HCT116 (cell line): ENCODE measurements around the gene SSR2. TPM values are rescaled to one million over a fixed set of nuclear protein-coding genes. Genes with fewer than 3 reads are reported as not detected.

ENCODE experiments used
- ATAC-seq: fragments of 200-7000 bp; cut with Tn5 transposase; 2 replicates; pipeline ENCODE4 v1.9.1; 2020; ENCODE audit warnings: mild to moderate bottlenecking, moderate library complexity
- BruUV-seq: library from RNA; stranded (reverse); fragments of 400-500 nt; replicated peaks from 2 replicates; lab custom pipeline; 2021; lab: Mats Ljungman, UMichigan
- CTCF ChIA-PET: fragments of 300-600 bp; sonication (Branson Sonifier 250); formaldehyde crosslinking; loops from one replicate; lab custom pipeline; 2021; ENCODE audit warnings: antibody characterized with exemption; lab: Charles Lee
- POLR2A ChIA-PET: fragments of 300-600, 350-600 bp; sonication (Branson Sonifier 250); formaldehyde crosslinking; loops from one replicate; lab custom pipeline; 2021; ENCODE audit warnings: antibody characterized with exemption; lab: Charles Lee
- RAD21 ChIA-PET, 2 experiments: fragments of 300-600 bp; sonication (Branson Sonifier 250); formaldehyde crosslinking; loops; one replicate each; lab custom pipeline; 2023; ENCODE audit warnings: low total read pairs in 2 of 2; ENCODE audit not compliant: uncharacterized antibody in 2 of 2, unreplicated experiment in 2 of 2, low non-redundant PET in 1 of 2; lab: Charles Lee
- DNase-seq: peaks from one replicate; pipeline ENCODE4 v3.0.0-alpha.2; 2010; ENCODE audit warnings: low read depth, low spot score
- H2AFZ ChIP-seq: fragments of 200-600 bp; shearing (Covaris generic), sonication (generic); 2 replicates; pipeline ENCODE4 v1.6.1; 2017; ENCODE audit warnings: low read depth, mixed run types, mixed read lengths, antibody characterized with exemption, low read length; ENCODE audit not compliant: poor library complexity, severe bottlenecking
- H3K27ac ChIP-seq: 2 replicates; pipeline ENCODE4 v1.5.1; 2012; ENCODE audit warnings: low read depth, low read length
- H3K27me3 ChIP-seq: fragments of 200-600 bp; sonication (generic); 2 replicates; pipeline ENCODE4 v1.6.1; 2016; ENCODE audit warnings: mixed run types, low read length, mixed read lengths; ENCODE audit not compliant: insufficient read depth
- H3K36me3 ChIP-seq, 2 experiments: fragments of 200-500 bp in 1 of 2; fragments of 200-600 bp in 1 of 2; sonication (Bioruptor generic) in 1 of 2; sonication (generic) in 1 of 2; 2 replicates each; pipeline versions ENCODE4 v1.5.1 to v1.6.1; 2014 to 2016; ENCODE audit warnings: low read length in 2 of 2, inconsistent platforms in 1 of 2, mixed read lengths in 1 of 2, mixed run types in 1 of 2; ENCODE audit not compliant: insufficient read depth in 2 of 2, control insufficient read depth in 1 of 2
- H3K4me1 ChIP-seq, 2 experiments: fragments of 200-600 bp in 1 of 2; sonication (generic) in 1 of 2; 2 replicates each; pipeline versions ENCODE4 v1.5.1 to v1.6.1; 2012 to 2017; ENCODE audit warnings: low read length in 2 of 2, inconsistent platforms in 1 of 2, mild to moderate bottlenecking in 1 of 2, mixed read lengths in 1 of 2, mixed run types in 1 of 2, moderate library complexity in 1 of 2; ENCODE audit not compliant: insufficient read depth in 2 of 2, control insufficient read depth in 1 of 2
- H3K4me2 ChIP-seq: fragments of 200-600 bp; sonication (generic); 2 replicates; pipeline ENCODE4 v1.6.1; 2017; ENCODE audit warnings: mixed run types, low read length, mixed read lengths
- H3K4me3 ChIP-seq, 2 experiments: fragments of 200-600 bp in 1 of 2; sonication (generic) in 1 of 2; replicated peaks in 1 of 2; 2 replicates each; pipeline ENCODE4 v1.5.1; 2011 to 2016; ENCODE audit warnings: low read length in 2 of 2, control low read depth in 1 of 2, low read depth in 1 of 2, mild to moderate bottlenecking in 1 of 2, mixed read lengths in 1 of 2, mixed run types in 1 of 2
- H3K79me2 ChIP-seq: fragments of 200-600 bp; sonication (generic); 2 replicates; pipeline ENCODE4 v1.6.1; 2017; ENCODE audit warnings: mild to moderate bottlenecking, mixed run types, low read length, moderate library complexity, mixed read lengths; ENCODE audit not compliant: insufficient read depth
- H3K9ac ChIP-seq: fragments of 200-600 bp; sonication (generic); 2 replicates; pipeline ENCODE4 v1.6.1; 2016; ENCODE audit warnings: low read length, mixed read lengths
- H3K9me2 ChIP-seq: fragments of 200-600 bp; sonication (generic), shearing (Covaris generic); 2 replicates; pipeline ENCODE4 v1.6.1; 2017; ENCODE audit warnings: mixed run types, mild to moderate bottlenecking, moderate library complexity; ENCODE audit not compliant: insufficient read depth
- H3K9me3 ChIP-seq, 2 experiments: fragments of 200-500 bp in 1 of 2; fragments of 200-600 bp in 1 of 2; sonication (Bioruptor generic) in 1 of 2; sonication (generic) in 1 of 2; 2 replicates each; pipeline ENCODE4 v1.6.1; 2014 to 2017; ENCODE audit warnings: low read length in 2 of 2, mixed read lengths in 2 of 2, inconsistent platforms in 1 of 2, low read depth in 1 of 2, mild to moderate bottlenecking in 1 of 2, mixed run types in 1 of 2, moderate library complexity in 1 of 2; ENCODE audit not compliant: control insufficient read depth in 1 of 2, insufficient read depth in 1 of 2
- H4K20me1 ChIP-seq: fragments of 200-600 bp; sonication (generic), shearing (Covaris generic); 2 replicates; pipeline ENCODE4 v1.6.1; 2017; ENCODE audit warnings: mixed run types, mild to moderate bottlenecking, moderate library complexity; ENCODE audit not compliant: insufficient read depth
- ATF3 ChIP-seq: IDR thresholded peaks from 2 replicates; pipeline ENCODE4 v1.6.1; 2012
- CEBPB ChIP-seq: IDR thresholded peaks from 2 replicates; pipeline ENCODE4 v1.6.1; 2012; ENCODE audit warnings: low read depth
- ELF1 ChIP-seq: IDR thresholded peaks from 2 replicates; pipeline ENCODE4 v1.6.1; 2012; ENCODE audit warnings: low read depth, borderline replicate concordance
- EZH2 ChIP-seq: fragments of 200-600 bp; sonication (generic); IDR thresholded peaks from 2 replicates; pipeline ENCODE4 v1.6.1; 2017; ENCODE audit warnings: antibody characterized with exemption, mixed run types
- EZH2phosphoT487 ChIP-seq: fragments of 200-600 bp; IDR thresholded peaks from 2 replicates; pipeline ENCODE4 v1.6.1; 2018; ENCODE audit warnings: antibody characterized with exemption, borderline replicate concordance
- JUND ChIP-seq: IDR thresholded peaks from 2 replicates; pipeline ENCODE4 v1.6.1; 2012
- MAX ChIP-seq: IDR thresholded peaks from 2 replicates; pipeline ENCODE4 v1.6.1; 2012
- POLR2A ChIP-seq: IDR thresholded peaks from 2 replicates; pipeline ENCODE4 v1.7.0; 2011; ENCODE audit warnings: borderline replicate concordance; ENCODE audit not compliant: insufficient read depth, insufficient read length; ENCODE audit errors: extremely low read depth
- POLR2AphosphoS5 ChIP-seq: IDR thresholded peaks from 2 replicates; pipeline ENCODE4 v1.6.1; 2011; ENCODE audit warnings: mild to moderate bottlenecking, low read depth, low read length, moderate library complexity
- RAD21 ChIP-seq: IDR thresholded peaks from 2 replicates; pipeline ENCODE4 v1.6.1; 2012; ENCODE audit warnings: low read depth, mild to moderate bottlenecking
- REST ChIP-seq: IDR thresholded peaks from 2 replicates; pipeline ENCODE4 v1.6.1; 2012; ENCODE audit warnings: low read depth
- SIN3A ChIP-seq: IDR thresholded peaks from 2 replicates; pipeline ENCODE4 v1.6.1; 2012; ENCODE audit warnings: low read depth
- SP1 ChIP-seq: IDR thresholded peaks from 2 replicates; pipeline ENCODE4 v1.6.1; 2012; ENCODE audit warnings: low read depth
- TCF7L2 ChIP-seq: IDR thresholded peaks from 2 replicates; pipeline ENCODE4 v1.7.0; 2011; ENCODE audit warnings: borderline replicate concordance, inconsistent platforms; ENCODE audit not compliant: insufficient read depth, insufficient read length; ENCODE audit errors: extremely low read depth
- YY1 ChIP-seq: IDR thresholded peaks from 2 replicates; pipeline ENCODE4 v1.6.1; 2011; ENCODE audit warnings: low read length, low read depth, moderate library complexity, mild to moderate bottlenecking; ENCODE audit not compliant: insufficient replicate concordance; ENCODE audit errors: extremely low read depth
- ZBTB33 ChIP-seq: IDR thresholded peaks from 2 replicates; pipeline ENCODE4 v1.6.1; 2011; ENCODE audit warnings: mild to moderate bottlenecking, low read length, moderate library complexity; ENCODE audit not compliant: insufficient replicate concordance; ENCODE audit errors: extremely low read depth
- ZFX ChIP-seq: fragments of 450-650 bp; IDR thresholded peaks from 2 replicates; pipeline ENCODE4 v1.6.1; 2017
- intact Hi-C: fragments of 100-400 bp; cut with micrococcal nuclease; formaldehyde crosslinking; loops from 2 replicates; pipeline ENCODE4 v1.10.0; 2022
- total RNA-seq: library from RNA; stranded (reverse); gene quantifications from one replicate; pipeline ENCODE4 v1.2.1, GENCODE V29; 2021; ENCODE audit not compliant: unreplicated experiment
- TF ChIP-seq, protein P1 (sequence below), 3 experiments: fragments of 200-600 bp in 1 of 3; sonication (generic) in 1 of 3; IDR thresholded peaks in 2 of 3; conservative IDR thresholded peaks in 1 of 3; 2 replicates each; pipeline ENCODE4 v1.5.1; 2012 to 2017; ENCODE audit warnings: low read depth in 2 of 3, low read length in 2 of 3, antibody characterized with exemption in 1 of 3, borderline replicate concordance in 1 of 3, control low read depth in 1 of 3, mild to moderate bottlenecking in 1 of 3, mixed read lengths in 1 of 3, mixed run types in 1 of 3, moderate library complexity in 1 of 3; ENCODE audit not compliant: insufficient read depth in 1 of 3

Gene SSR2
- total RNA-seq, 1 experiment from 2014 or later: 153 TPM

GRCh38 chr1:156065212-156065611 is 44.5 kb upstream of the SSR2 start:
- TF ChIP-seq EZH2phosphoT487 (no peak), EZH2 (no peak), MAX (no peak), RAD21 (no peak), JUND (no peak), ELF1 (no peak), TCF7L2 (no peak), ZFX (no peak), SP1 (no peak), POLR2AphosphoS5 (no peak), CEBPB (no peak), ZBTB33 (no peak), YY1 (no peak), SIN3A (no peak), ATF3 (no peak), REST (no peak), POLR2A (no peak)
- TF ChIP-seq, protein P1, sequence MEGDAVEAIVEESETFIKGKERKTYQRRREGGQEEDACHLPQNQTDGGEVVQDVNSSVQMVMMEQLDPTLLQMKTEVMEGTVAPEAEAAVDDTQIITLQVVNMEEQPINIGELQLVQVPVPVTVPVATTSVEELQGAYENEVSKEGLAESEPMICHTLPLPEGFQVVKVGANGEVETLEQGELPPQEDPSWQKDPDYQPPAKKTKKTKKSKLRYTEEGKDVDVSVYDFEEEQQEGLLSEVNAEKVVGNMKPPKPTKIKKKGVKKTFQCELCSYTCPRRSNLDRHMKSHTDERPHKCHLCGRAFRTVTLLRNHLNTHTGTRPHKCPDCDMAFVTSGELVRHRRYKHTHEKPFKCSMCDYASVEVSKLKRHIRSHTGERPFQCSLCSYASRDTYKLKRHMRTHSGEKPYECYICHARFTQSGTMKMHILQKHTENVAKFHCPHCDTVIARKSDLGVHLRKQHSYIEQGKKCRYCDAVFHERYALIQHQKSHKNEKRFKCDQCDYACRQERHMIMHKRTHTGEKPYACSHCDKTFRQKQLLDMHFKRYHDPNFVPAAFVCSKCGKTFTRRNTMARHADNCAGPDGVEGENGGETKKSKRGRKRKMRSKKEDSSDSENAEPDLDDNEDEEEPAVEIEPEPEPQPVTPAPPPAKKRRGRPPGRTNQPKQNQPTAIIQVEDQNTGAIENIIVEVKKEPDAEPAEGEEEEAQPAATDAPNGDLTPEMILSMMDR (IDR thresholded peaks at IDR 0.05 in 2 of 3, conservative IDR thresholded peaks at IDR 0.05 in 1 of 3; ENCODE audit: borderline replicate concordance in 1 of 3, insufficient read depth in 1 of 3, low read depth in 2 of 3, low read length in 2 of 3): no peak
- Histone ChIP-seq H4K20me1 (no peaks in the 10 kb centered on the region), H3K4me3 (no peak overlapping the region), H3K27ac (no peak overlapping the region), H3K9me3 (no peaks in the 10 kb centered on the region), H3K4me2 (no peak overlapping the region), H2AFZ (no peak overlapping the region), H3K9ac (no peak overlapping the region), H3K4me1 (peaks cover 0 to 12% of the 10 kb centered on the region in 2 experiments; a peak in 1 of 4 replicates), H3K9me2 (no peaks in the 10 kb centered on the region), H3K79me2 (peaks cover 63% of the 10 kb centered on the region), H3K27me3 (no peaks in the 10 kb centered on the region), H3K36me3 (peaks cover 17 to 26% of the 10 kb centered on the region in 2 experiments)
- RAD21 ChIA-PET: interaction anchor here in 1 of 2 experiments (1.6 kb wide), 1 partner anchor 76 kb away, joined by 5 read pairs; no protein-coding TSS in a partner anchor
- CTCF ChIA-PET: no interaction called here
- intact Hi-C loops: loop anchor here (10.0 kb wide), 1 partner anchor 60 kb away; no protein-coding TSS in a partner anchor
- ATAC-seq (no peak), DNase-seq (no peak)
- BruUV-seq: no TSS peak
- POLR2A ChIA-PET: no interaction called here
